Large intestine (tissue), 3 donors: Measurements from ENCODE around the gene UGT3A2. TPM values are rescaled to one million over a fixed set of nuclear protein-coding genes. Genes with fewer than 3 reads are reported as not detected.

ENCODE experiments used
- DNase-seq, 2 donors: peaks; one replicate each; pipeline versions ENCODE4 v3.0.0 to v3.0.0-alpha.2; 2013
- H3K27ac ChIP-seq: one replicate; pipeline ENCODE4 v1.5.1; 2013; ENCODE audit warnings: low read length
- H3K27me3 ChIP-seq: 2 replicates; pipeline ENCODE4 v1.6.1; 2013; ENCODE audit warnings: low read length; ENCODE audit not compliant: control insufficient read depth, insufficient read depth
- H3K36me3 ChIP-seq: 2 replicates; pipeline ENCODE4 v1.6.1; 2013; ENCODE audit warnings: low read length; ENCODE audit not compliant: control insufficient read depth, insufficient read depth
- H3K4me1 ChIP-seq: one replicate; pipeline ENCODE4 v1.6.1; 2013; ENCODE audit warnings: low read length; ENCODE audit not compliant: control insufficient read depth, insufficient read depth
- H3K4me3 ChIP-seq: one replicate; pipeline ENCODE4 v1.5.1; 2013; ENCODE audit warnings: low read length
- H3K9me3 ChIP-seq: one replicate; pipeline ENCODE4 v1.6.1; 2013; ENCODE audit warnings: mild to moderate bottlenecking, low read depth, low read length, moderate library complexity; ENCODE audit not compliant: control insufficient read depth
- WGBS: methylation state at CpG from one replicate; pipeline ENCODE4 v1.1.5; 2013; ENCODE audit warnings: low lambda C conversion rate; ENCODE audit not compliant: insufficient coverage; 5-methylcytosine and 5-hydroxymethylcytosine counted together
- polyA plus RNA-seq: library from polyadenylated mRNA; unstranded; fragments of 120-200 nt; gene quantifications from one replicate; pipeline ENCODE4 v1.2.1, GENCODE V29; 2013

UGT3A2 gene
- polyA plus RNA-seq, 1 donor: 1.6 TPM

GRCh38 chr5:36013182-36013581 lies 53.5 kb downstream of the UGT3A2 start:
- DNase-seq: no peak
- H3K4me1 ChIP-seq: peaks cover 20% of the 10 kb centered on the region
- H3K27me3 ChIP-seq: no peaks in the 10 kb centered on the region
- no peaks in the 10 kb centered on the region for H3K36me3 ChIP-seq
- 100% methylated on average over 1 of the region's 2 CpGs for WGBS
- no peak overlapping the region for H3K4me3 ChIP-seq
- peaks cover 33% of the 10 kb centered on the region for H3K9me3 ChIP-seq
- H3K27ac ChIP-seq: no peak overlapping the region

- no peak overlapping the region for H3K4me3 ChIP-seq
- DNase-seq: peak in 1 of 2 donors; percentile 61
- no peaks in the 10 kb centered on the region for H3K36me3 ChIP-seq
- H3K27me3 ChIP-seq: no peaks in the 10 kb centered on the region
- WGBS: 80% methylated on average over 1 of the region's 1 CpG
- peak overlapping the region; percentile 47 for H3K27ac ChIP-seq
- H3K9me3 ChIP-seq: peaks cover 21% of the 10 kb centered on the region
- H3K4me1 ChIP-seq: peaks cover 30% of the 10 kb centered on the region
These were observed 57.0 kb downstream of the UGT3A2 start for GRCh38 chr5:36009698-36010097.

- H3K9me3 ChIP-seq: peaks cover 11% of the 10 kb centered on the region
- peak overlapping the region; percentile 83 for H3K27ac ChIP-seq
- DNase-seq: peak in 1 of 2 donors; percentile 65
- H3K4me3 ChIP-seq: no peak overlapping the region
- H3K4me1 ChIP-seq: peaks cover 41% of the 10 kb centered on the region
- no peaks in the 10 kb centered on the region for H3K27me3 ChIP-seq
- H3K36me3 ChIP-seq: no peaks in the 10 kb centered on the region
These were observed 59.3 kb downstream of the UGT3A2 start for GRCh38 chr5:36007366-36007765.

GRCh38 chr5:36006163-36006562 lies 60.5 kb downstream of the UGT3A2 start:
- H3K9me3 ChIP-seq: peaks cover 11% of the 10 kb centered on the region
- H3K27ac ChIP-seq: peak overlapping the region; percentile 83
- H3K27me3 ChIP-seq: no peaks in the 10 kb centered on the region
- H3K4me1 ChIP-seq: peaks cover 41% of the 10 kb centered on the region
- no peaks in the 10 kb centered on the region for H3K36me3 ChIP-seq
- H3K4me3 ChIP-seq: no peak overlapping the region
- peak; percentile 43 to 83 for DNase-seq
- WGBS: no CpG with 5 or more reads among the region's 1 CpG

GRCh38 chr5:36001032-36001431 lies 65.7 kb downstream of the UGT3A2 start:
- no peak for DNase-seq
- H3K4me3 ChIP-seq: no peak overlapping the region
- H3K4me1 ChIP-seq: peaks cover 21% of the 10 kb centered on the region
- H3K27ac ChIP-seq: no peak overlapping the region
- no peaks in the 10 kb centered on the region for H3K27me3 ChIP-seq
- WGBS: no CpG with 5 or more reads among the region's 3 CpGs
- no peaks in the 10 kb centered on the region for H3K36me3 ChIP-seq
- no peaks in the 10 kb centered on the region for H3K9me3 ChIP-seq

- DNase-seq: no peak
- WGBS: no CpG with 5 or more reads among the region's 1 CpG
- H3K27ac ChIP-seq: no peak overlapping the region
- no peak overlapping the region for H3K4me3 ChIP-seq
- H3K27me3 ChIP-seq: no peaks in the 10 kb centered on the region
- H3K9me3 ChIP-seq: no peaks in the 10 kb centered on the region
- peaks cover 18% of the 10 kb centered on the region for H3K4me1 ChIP-seq
- H3K36me3 ChIP-seq: no peaks in the 10 kb centered on the region
These were observed 67.1 kb downstream of the UGT3A2 start for GRCh38 chr5:35999547-35999946.

GRCh38 chr5:35996076-35996475 lies 70.6 kb downstream of the UGT3A2 start:
- Histone ChIP-seq H3K36me3 (no peaks in the 10 kb centered on the region), H3K27ac (peak overlapping the region; percentile 60), H3K4me3 (no peak overlapping the region), H3K4me1 (peaks cover 19% of the 10 kb centered on the region), H3K9me3 (no peaks in the 10 kb centered on the region), H3K27me3 (no peaks in the 10 kb centered on the region)
- peak in 1 of 2 donors; percentile 70 for DNase-seq
- 20% methylated on average over 1 of the region's 4 CpGs for WGBS

GRCh38 chr5:35990941-35991611 lies 75.6 kb downstream of the UGT3A2 start, which contains the start of gene UGT3A1:
Gene UGT3A1, minus strand, starts transcription at chr5:35991390. Its CDS starts 150 bp downstream, at chr5:35991240.
- H3K27ac ChIP-seq: peak within 1 kb of the TSS; percentile 92
- no peaks in the 10 kb centered on the region for H3K36me3 ChIP-seq
- H3K4me3 ChIP-seq: peak within 1 kb of the TSS; percentile 71
- peaks cover 5% of the 10 kb centered on the region for H3K9me3 ChIP-seq
- H3K27me3 ChIP-seq: no peaks in the 10 kb centered on the region
- WGBS: no CpG with 5 or more reads among the region's 25 CpGs
- peaks cover 19% of the 10 kb centered on the region for H3K4me1 ChIP-seq
- DNase-seq: peak; percentile 78 to 92

GRCh38 chr5:35990520-35990919 lies 76.2 kb downstream of the UGT3A2 start:
- no peaks in the 10 kb centered on the region for H3K27me3 ChIP-seq
- peaks cover 17% of the 10 kb centered on the region for H3K4me1 ChIP-seq
- no CpG with 5 or more reads among the region's 12 CpGs for WGBS
- H3K9me3 ChIP-seq: peaks cover 5% of the 10 kb centered on the region
- DNase-seq: peak in 1 of 2 donors; percentile 72
- H3K36me3 ChIP-seq: no peaks in the 10 kb centered on the region
- peak overlapping the region; percentile 71 for H3K4me3 ChIP-seq
- peak overlapping the region; percentile 92 for H3K27ac ChIP-seq

- Histone ChIP-seq H3K27me3 (no peaks in the 10 kb centered on the region), H3K9me3 (peaks cover 5% of the 10 kb centered on the region), H3K27ac (no peak overlapping the region), H3K4me1 (peaks cover 10% of the 10 kb centered on the region), H3K36me3 (no peaks in the 10 kb centered on the region), H3K4me3 (no peak overlapping the region)
- no peak for DNase-seq
- WGBS: no CpG with 5 or more reads among the region's 4 CpGs
These were observed 78.2 kb downstream of the UGT3A2 start for GRCh38 chr5:35988529-35988928.

- Histone ChIP-seq H3K9me3 (peaks cover 7% of the 10 kb centered on the region), H3K4me1 (peaks cover 10% of the 10 kb centered on the region), H3K27ac (peak overlapping the region; percentile 12), H3K36me3 (no peaks in the 10 kb centered on the region), H3K4me3 (no peak overlapping the region), H3K27me3 (no peaks in the 10 kb centered on the region)
- 33% methylated on average over 2 of the region's 3 CpGs for WGBS
- no peak for DNase-seq
These were observed 78.9 kb downstream of the UGT3A2 start for GRCh38 chr5:35987776-35988175.
